K562 (cell line): ENCODE measurements around the gene PSMG3.

ENCODE experiments used
- PRMT5 ChIP-seq: sonication (generic); formaldehyde crosslinking; IDR thresholded peaks from 2 replicates; pipeline ENCODE4 v1.5.0; 2020; ENCODE audit warnings: missing genetic modification reagents
- ZBTB33 ChIP-seq: sonication (generic); formaldehyde crosslinking; IDR thresholded peaks from 2 replicates; pipeline ENCODE4 v1.8.1; 2023; ENCODE audit warnings: mild to moderate bottlenecking, missing genetic modification reagents

DNA sequence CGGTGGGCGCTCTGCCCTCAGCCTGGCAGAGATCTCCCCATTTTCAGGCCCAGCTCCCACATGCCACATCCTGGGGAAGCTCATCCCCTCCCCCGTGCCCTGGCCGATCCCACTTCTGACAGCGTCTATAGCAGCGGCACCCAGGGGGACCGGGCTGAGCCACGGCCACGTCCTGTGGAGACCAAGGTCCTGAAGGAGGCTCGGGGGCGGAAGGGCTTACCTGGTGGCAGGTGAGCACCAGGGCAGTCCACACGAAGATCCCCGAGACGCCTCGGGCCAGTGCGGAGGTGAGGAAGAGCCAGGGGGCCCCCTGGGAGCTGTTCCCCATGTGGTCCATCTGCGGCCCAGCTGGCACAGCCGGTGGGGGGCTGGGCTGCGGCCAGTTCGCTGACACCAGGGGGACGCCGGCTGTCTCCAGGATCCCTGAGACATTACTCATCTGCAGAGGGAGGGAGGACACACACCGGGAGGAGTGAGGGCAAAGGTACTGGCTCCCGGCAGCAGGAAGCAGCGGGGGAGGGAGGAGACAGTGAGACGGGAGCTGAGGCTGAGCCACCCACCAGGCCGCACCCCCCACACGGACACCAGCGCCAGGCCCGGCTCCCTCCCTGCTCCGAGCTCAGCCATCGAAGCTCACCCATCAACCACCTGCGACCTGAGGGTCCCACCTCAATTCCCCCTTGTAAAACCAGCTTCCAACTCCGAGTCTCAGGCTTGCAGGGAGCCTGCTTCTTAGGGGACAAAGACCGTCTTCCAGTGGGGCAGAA is 14.6 kb downstream of the PSMG3 start:
- TF ChIP-seq PRMT5 (CRISPR knock-in tag) (no peak), ZBTB33 (no peak)
